IMR-90 (cell line): Measurements from ENCODE around the gene ABHD16A. TPM values are rescaled to one million over a fixed set of nuclear protein-coding genes. Genes with fewer than 3 reads are reported as not detected.

ENCODE experiments used
- ATAC-seq: fragments of 200-7000 bp; cut with Tn5 transposase; 2 replicates; pipeline ENCODE4 v1.9.1; 2020; ENCODE audit warnings: low read depth, mild to moderate bottlenecking, moderate library complexity
- BruUV-seq: library from RNA; stranded (reverse); fragments of 400-500 nt; replicated peaks from 2 replicates; lab custom pipeline; 2021; lab: Mats Ljungman, UMichigan
- CTCF ChIA-PET: fragments of 300-600 bp; formaldehyde crosslinking; extraction: SDS; loops from one replicate; lab custom pipeline; 2021; ENCODE audit warnings: antibody characterized with exemption; lab: Yijun Ruan, JAX
- POLR2A ChIA-PET: fragments of 300-600 bp; sonication (Branson Sonifier 250); formaldehyde crosslinking; loops from one replicate; lab custom pipeline; 2022; ENCODE audit warnings: antibody characterized with exemption; ENCODE audit not compliant: unreplicated experiment; lab: Charles Lee
- DNase-seq: peaks from one replicate; pipeline ENCODE4 v3.0.0; 2013
- H2AFZ ChIP-seq: replicated peaks from 2 replicates; pipeline ENCODE3; 2013; ENCODE audit warnings: low read length, mild to moderate bottlenecking; ENCODE audit not compliant: poor library complexity
- H2AK5ac ChIP-seq: 2 replicates; pipeline ENCODE4 v1.6.1; 2013; ENCODE audit warnings: low read depth, low read length, inconsistent platforms
- H2AK9ac ChIP-seq: replicated peaks from 2 replicates; pipeline ENCODE3; 2013; ENCODE audit warnings: mild to moderate bottlenecking, low read depth, low read length, moderate library complexity; ENCODE audit not compliant: poor library complexity
- H2BK120ac ChIP-seq: 2 replicates; pipeline ENCODE4 v1.6.1; 2013; ENCODE audit warnings: low read depth, low read length, inconsistent platforms
- H2BK15ac ChIP-seq: 3 replicates; pipeline ENCODE4 v1.6.1; 2013; ENCODE audit warnings: low read depth, low read length, inconsistent platforms
- H2BK20ac ChIP-seq: 2 replicates; pipeline ENCODE4 v1.6.1; 2013; ENCODE audit warnings: low read depth, mild to moderate bottlenecking, inconsistent platforms, low read length, moderate library complexity
- H2BK5ac ChIP-seq: 2 replicates; pipeline ENCODE4 v1.6.1; 2013; ENCODE audit warnings: mild to moderate bottlenecking, low read depth, low read length, inconsistent platforms; ENCODE audit not compliant: poor library complexity, severe bottlenecking
- H3K14ac ChIP-seq: replicated peaks from 2 replicates; pipeline ENCODE4 v1.6.1; 2013; ENCODE audit warnings: low read depth, low read length, inconsistent platforms
- H3K18ac ChIP-seq: 2 replicates; pipeline ENCODE4 v1.6.1; 2013; ENCODE audit warnings: low read depth, low read length, control low read depth
- H3K23ac ChIP-seq: 2 replicates; pipeline ENCODE4 v1.6.1; 2013; ENCODE audit warnings: low read depth, low read length, inconsistent platforms
- H3K27ac ChIP-seq: 2 replicates; pipeline ENCODE4 v1.5.1; 2013; ENCODE audit warnings: mild to moderate bottlenecking, control low read depth, low read length; ENCODE audit not compliant: insufficient read depth
- H3K27me3 ChIP-seq: 2 replicates; pipeline ENCODE4 v1.6.1; 2013; ENCODE audit warnings: low read length; ENCODE audit not compliant: control insufficient read depth, insufficient read depth
- H3K36me3 ChIP-seq: 2 replicates; pipeline ENCODE4 v1.6.1; 2013; ENCODE audit warnings: low read length, mixed read lengths; ENCODE audit not compliant: control insufficient read depth, insufficient read depth
- H3K4ac ChIP-seq: 2 replicates; pipeline ENCODE4 v1.6.1; 2013; ENCODE audit warnings: low read depth, low read length, inconsistent platforms
- H3K4me1 ChIP-seq: 2 replicates; pipeline ENCODE4 v1.6.1; 2013; ENCODE audit warnings: low read length, mixed read lengths; ENCODE audit not compliant: control insufficient read depth, insufficient read depth
- H3K4me2 ChIP-seq: 2 replicates; pipeline ENCODE4 v1.6.1; 2013; ENCODE audit warnings: low read depth, mild to moderate bottlenecking, control low read depth, low read length, moderate library complexity
- H3K4me3 ChIP-seq: 2 replicates; pipeline ENCODE4 v1.5.1; 2013; ENCODE audit warnings: low read depth, mild to moderate bottlenecking, control low read depth, low read length, moderate library complexity; ENCODE audit not compliant: insufficient read depth
- H3K56ac ChIP-seq: 2 replicates; pipeline ENCODE4 v1.6.1; 2013; ENCODE audit warnings: low read length, inconsistent platforms; ENCODE audit not compliant: insufficient read depth; ENCODE audit errors: extremely low read depth
- H3K79me1 ChIP-seq, 2 experiments: 2 replicates each; pipeline ENCODE4 v1.6.1; 2013; ENCODE audit warnings: low read length in 2 of 2, inconsistent platforms in 1 of 2, low read depth in 1 of 2
- H3K9ac ChIP-seq: 2 replicates; pipeline ENCODE4 v1.6.1; 2013; ENCODE audit warnings: low read depth, low read length, control low read depth
- H3K9me1 ChIP-seq: 2 replicates; pipeline ENCODE4 v1.6.1; 2013; ENCODE audit warnings: low read length, inconsistent platforms; ENCODE audit not compliant: insufficient read depth
- H3K9me3 ChIP-seq: 2 replicates; pipeline ENCODE4 v1.6.1; 2013; ENCODE audit warnings: low read length; ENCODE audit not compliant: control insufficient read depth, insufficient read depth
- H4K20me1 ChIP-seq: 2 replicates; pipeline ENCODE4 v1.6.1; 2013; ENCODE audit warnings: low read length, inconsistent platforms; ENCODE audit not compliant: insufficient read depth
- H4K5ac ChIP-seq: 2 replicates; pipeline ENCODE4 v1.6.1; 2013; ENCODE audit warnings: mild to moderate bottlenecking, low read depth, low read length, control low read depth
- H4K8ac ChIP-seq, 2 experiments: 2 replicates each; pipeline ENCODE4 v1.6.1; 2013; ENCODE audit warnings: low read depth in 2 of 2, low read length in 2 of 2, control low read depth in 1 of 2, inconsistent platforms in 1 of 2
- H4K91ac ChIP-seq: 2 replicates; pipeline ENCODE4 v1.6.1; 2013; ENCODE audit warnings: low read depth, low read length, inconsistent platforms; ENCODE audit not compliant: insufficient read depth
- CEBPB ChIP-seq: IDR thresholded peaks from 2 replicates; pipeline ENCODE4 v1.6.1; 2012; ENCODE audit warnings: low read depth, low read length, improper control_type of control experiment
- FOS ChIP-seq: fragments of 150-350 bp; IDR thresholded peaks from 2 replicates; pipeline ENCODE4 v1.6.1; 2016; ENCODE audit warnings: low read depth, low read length
- RAD21 ChIP-seq: IDR thresholded peaks from 2 replicates; pipeline ENCODE4 v1.6.1; 2012; ENCODE audit warnings: low read length, improper control_type of control experiment
- WGBS, 2 experiments: methylation state at CpG; one replicate each; pipeline versions ENCODE4 v1.1.5 to v1.1.7; 2013; ENCODE audit warnings: missing lambda C conversion rate in 2 of 2; ENCODE audit not compliant: insufficient read length in 1 of 2; ENCODE audit errors: extremely low coverage in 2 of 2; 5-methylcytosine and 5-hydroxymethylcytosine counted together
- dilution Hi-C: fragments of 300-500 bp; cut with HindIII; formaldehyde crosslinking; loops from one replicate; pipeline ENCODE4 v1.14.3; 2018; ENCODE audit warnings: low sequenced_read_pairs; ENCODE audit not compliant: unreplicated experiment
- in situ Hi-C: fragments of 300-500 bp; cut with MboI; formaldehyde crosslinking; loops from 3 replicates; pipeline ENCODE4 v1.14.3; 2019; ENCODE audit warnings: low sequenced_read_pairs, inconsistent platforms, mixed read lengths
- intact Hi-C: fragments of 100-400 bp; cut with micrococcal nuclease; formaldehyde crosslinking; loops from 2 replicates; pipeline ENCODE4 v1.10.0; 2022
- polyA plus RNA-seq, 3 experiments: library from polyadenylated mRNA; depleted of rRNA; stranded (reverse); fragments of >200 nt; gene quantifications; 2 replicates each; pipeline ENCODE4 v1.2.3, GENCODE V29; 2012; ENCODE audit warnings: low replicate concordance in 1 of 3
- total RNA-seq: library from RNA; depleted of rRNA; stranded (reverse); fragments of >200 nt; gene quantifications from 2 replicates; pipeline ENCODE4 v1.2.3, GENCODE V29; 2012

ABHD16A gene
- total and polyA plus RNA-seq, 2 of the 4 experiments (the other 2 are of a cell fraction): 31.5 to 35.1 TPM

- Histone ChIP-seq H2AK9ac (peak overlapping the region; percentile 99), H3K36me3 (peaks cover 17% of the 10 kb centered on the region), H3K9me1 (peaks cover 6% of the 10 kb centered on the region; the same call in 1 of the 2 replicates), H3K9me3 (no peaks in the 10 kb centered on the region), H3K4me3 (peak overlapping the region; percentile 74), H2AFZ (peak overlapping the region; percentile 79), H3K79me1 (peaks cover 11 to 83% of the 10 kb centered on the region in 2 experiments), H4K20me1 (peaks cover 11% of the 10 kb centered on the region), H4K91ac (peak overlapping the region; percentile 36; the same call in 1 of the 2 replicates), H3K14ac (peak overlapping the region; percentile 47), H3K18ac (no peak overlapping the region), H3K4ac (peak overlapping the region; percentile 80), H4K5ac (0 out of 2 replicates have a peak overlapping the region, but pooled peaks have one; percentile 9), H2BK120ac (peak overlapping the region; percentile 75), H3K23ac (peak overlapping the region; percentile 66), H4K8ac (peak overlapping the region; percentile 44 to 68; a peak in 3 of 4 replicates), H3K27me3 (no peaks in the 10 kb centered on the region), H2BK15ac (peak overlapping the region; percentile 63; the same call in 2 of the 3 replicates), H3K4me2 (peak overlapping the region; percentile 74), H3K56ac (peak overlapping the region; percentile 46), H3K9ac (peak overlapping the region; percentile 49), H3K27ac (peak overlapping the region; percentile 80), H3K4me1 (peaks cover 20% of the 10 kb centered on the region), H2BK5ac (peak overlapping the region; percentile 82), H2BK20ac (peak overlapping the region; percentile 20; the same call in 1 of the 2 replicates), H2AK5ac (peak overlapping the region; percentile 84)
- WGBS, 2 experiments: 60% methylated on average over 2 of the region's 9 CpGs; no CpG with 5 or more reads in 1 of the 2 experiments
- TF ChIP-seq CEBPB: peak; percentile 92
- TF ChIP-seq FOS: 0 out of 2 replicates have a peak, but pooled peaks have one; percentile 6
- no peak for TF ChIP-seq RAD21
- BruUV-seq: no TSS peak
- DNase-seq (peak; percentile 70), ATAC-seq (no peak)
- ChIA-PET CTCF (interaction anchor here (0.9 to 1.3 kb wide), 3 partner anchors 10 to 11 kb away, joined by 3 to 5 read pairs (median 3); partner anchors contain the start of gene BAG6), POLR2A (interaction anchor here (0.5 to 1.4 kb wide), 5 partner anchors 11 to 253 kb away, joined by 3 to 8 read pairs (median 5); partner anchors contain the start of gene BAG6)
- in situ Hi-C loops (no loop called here), dilution Hi-C loops (no loop called here), intact Hi-C loops (loop anchor here (5.0 kb wide), 1 partner anchor 169 kb away; no protein-coding TSS in a partner anchor)
Observed at GRCh38 chr6:31663126-31663960, 39.8 kb downstream of the ABHD16A start.
